ENCODE results near the gene GFM2. TPM values are rescaled to one million over a fixed set of nuclear protein-coding genes. Genes with fewer than 3 reads are reported as not detected.
"Not testable (repeated sequence)": the region's sequence is repeated elsewhere in the genome, so short reads cannot be mapped to it uniquely, and the experiment has no call there.

GFM2 gene
- total and polyA plus RNA-seq, 2 of the 13 experiments (the other 11 are each of a cell fraction or from before 2014, with no cell fraction given): 22.0 to 41.6 TPM

DNA sequence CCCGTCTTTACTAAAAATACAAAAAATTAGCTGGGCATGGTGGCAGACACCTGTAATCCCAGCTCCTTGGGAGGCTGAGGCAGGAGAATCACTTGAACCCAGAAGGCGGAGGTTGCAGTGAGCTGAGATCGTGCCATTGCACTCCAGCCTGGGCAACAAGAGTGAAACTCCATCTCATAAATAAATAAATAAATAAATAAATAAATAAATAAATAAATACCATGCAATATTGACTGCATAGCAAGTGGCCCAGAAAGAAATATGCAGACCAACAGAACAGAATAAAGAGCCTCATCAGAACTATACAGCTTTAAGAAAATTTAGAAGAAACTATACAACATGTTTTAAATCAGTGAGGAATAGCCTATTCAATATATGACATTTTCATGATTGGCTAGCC is 88.8 kb downstream of the GFM2 start:
- intact Hi-C loops (cut with micrococcal nuclease; ENCODE audit: unreplicated experiment): loop anchor here (10.0 kb wide), 1 partner anchor 267 kb away; no protein-coding TSS in a partner anchor
- DNase-seq (ENCODE audit: low spot score); H3K4me3 ChIP-seq (replicated peaks in 1 of 3; ENCODE audit: insufficient read depth in 1 of 3, low read depth in 2 of 3, low read length in 3 of 3); H2AFZ ChIP-seq (ENCODE audit: low read length); H4K20me1 ChIP-seq (ENCODE audit: insufficient read depth, low read length); H3K36me3 ChIP-seq (replicated peaks in 1 of 2; ENCODE audit: control insufficient read depth in 1 of 2, insufficient read depth in 2 of 2, low read length in 2 of 2); H3K79me2 ChIP-seq (ENCODE audit: insufficient read depth, low read length); H3K9me3 ChIP-seq (ENCODE audit: low read length); H3K9ac ChIP-seq (ENCODE audit: insufficient read depth, low read depth, low read length); H3K27me3 ChIP-seq (ENCODE audit: control insufficient read depth in 1 of 2, insufficient read depth in 2 of 2, low read length in 2 of 2); CTCF ChIA-PET (ENCODE audit: low intra/inter-chr PET ratio, low total read pairs); H3K4me2 ChIP-seq (ENCODE audit: low read depth, low read length); ATAC-seq; FAIRE-seq; POLR2A ChIA-PET; BruUV-seq (replicated peaks); H3K27ac ChIP-seq (ENCODE audit: extremely low read length, insufficient read depth, low read length): not testable (repeated sequence)
- H3K4me1 ChIP-seq (ENCODE audit: insufficient read depth, low read length): peaks cover 26% of the 10 kb centered on the region
- WGBS (ENCODE audit: low lambda C conversion rate): 75% methylated on average over 3 of the region's 3 CpGs
- in situ Hi-C loops (cut with HindIII; ENCODE audit: extremely low pct_ligation_motif_present, low pct_unique_long_range_greater_than_20kb): loop anchor here (25.0 kb wide), 1 partner anchor 834 kb away; the partner anchor contains the start of genes CERT1 and POLK

DNA sequence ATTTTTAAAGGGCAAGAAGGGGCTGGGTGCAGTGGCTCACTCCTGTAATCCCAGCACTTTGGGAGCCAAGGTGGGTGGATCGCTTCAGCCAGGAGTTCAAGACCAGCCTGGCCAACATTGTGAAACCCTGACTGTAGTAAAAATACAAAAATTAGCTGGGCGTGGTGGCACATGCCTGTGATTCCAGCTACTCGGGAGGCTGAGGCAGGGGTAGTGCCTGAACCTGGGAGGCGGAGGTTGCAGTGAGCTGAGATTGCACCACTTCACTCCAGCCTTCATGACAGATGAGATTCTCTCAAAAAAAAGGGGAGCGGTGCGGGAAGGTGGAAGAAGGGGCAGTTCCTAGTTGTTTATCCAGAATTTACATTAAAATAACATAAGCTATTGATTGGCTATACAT is 90.5 kb downstream of the GFM2 start:
- H4K20me1 ChIP-seq (ENCODE audit: insufficient read depth, low read length); H3K27ac ChIP-seq (ENCODE audit: extremely low read length, insufficient read depth, low read length); H3K9me3 ChIP-seq (ENCODE audit: low read length); H2AFZ ChIP-seq (ENCODE audit: low read length); BruUV-seq (replicated peaks); CTCF ChIA-PET (ENCODE audit: low intra/inter-chr PET ratio, low total read pairs); H3K4me3 ChIP-seq (replicated peaks in 1 of 3; ENCODE audit: insufficient read depth in 1 of 3, low read depth in 2 of 3, low read length in 3 of 3); H3K36me3 ChIP-seq (replicated peaks in 1 of 2; ENCODE audit: control insufficient read depth in 1 of 2, insufficient read depth in 2 of 2, low read length in 2 of 2); H3K4me2 ChIP-seq (ENCODE audit: low read depth, low read length); DNase-seq (ENCODE audit: low spot score); H3K9ac ChIP-seq (ENCODE audit: insufficient read depth, low read depth, low read length); POLR2A ChIA-PET; ATAC-seq; H3K27me3 ChIP-seq (ENCODE audit: control insufficient read depth in 1 of 2, insufficient read depth in 2 of 2, low read length in 2 of 2); FAIRE-seq; H3K79me2 ChIP-seq (ENCODE audit: insufficient read depth, low read length): not testable (repeated sequence)
- in situ Hi-C loops (cut with HindIII; ENCODE audit: extremely low pct_ligation_motif_present, low pct_unique_long_range_greater_than_20kb): loop anchor here (25.0 kb wide), 1 partner anchor 836 kb away; the partner anchor contains the start of genes CERT1 and POLK
- intact Hi-C loops (cut with micrococcal nuclease; ENCODE audit: unreplicated experiment): loop anchor here (10.0 kb wide), 1 partner anchor 268 kb away; no protein-coding TSS in a partner anchor
- peaks cover 32% of the 10 kb centered on the region for H3K4me1 ChIP-seq (ENCODE audit: insufficient read depth, low read length)
- WGBS (ENCODE audit: low lambda C conversion rate): 59% methylated on average over 6 of the region's 6 CpGs
